Liver (tissue), 9 donors: ENCODE measurements around the gene NRF1. TPM values are rescaled to one million over a fixed set of nuclear protein-coding genes. Genes with fewer than 3 reads are reported as not detected.

Experiments used
- DNase-seq: peaks from one replicate; pipeline ENCODE4 v3.0.0-alpha.2; 2017; ENCODE audit warnings: low spot score
- H3K27ac ChIP-seq, 2 donors: one replicate each; pipeline ENCODE4 v1.7.0; 2013; ENCODE audit warnings: inconsistent platforms in 2 of 2, low read length in 2 of 2, control low read depth in 1 of 2, low read depth in 1 of 2, mild to moderate bottlenecking in 1 of 2
- H3K27me3 ChIP-seq, 4 donors: one replicate each; pipeline versions ENCODE4 v1.6.1 to v1.7.0; 2013; ENCODE audit warnings: low read length in 3 of 4, inconsistent platforms in 1 of 4, mild to moderate bottlenecking in 1 of 4, moderate library complexity in 1 of 4; ENCODE audit not compliant: control insufficient read depth in 4 of 4, insufficient read depth in 4 of 4
- H3K36me3 ChIP-seq, 4 donors: one replicate each; pipeline versions ENCODE4 v1.6.1 to v1.7.0; 2013; ENCODE audit warnings: low read length in 3 of 4, mild to moderate bottlenecking in 3 of 4, low read depth in 1 of 4, moderate library complexity in 1 of 4; ENCODE audit not compliant: control insufficient read depth in 4 of 4, insufficient read depth in 3 of 4
- H3K4me1 ChIP-seq, 4 donors: one replicate each; pipeline versions ENCODE4 v1.6.1 to v1.7.0; 2013; ENCODE audit warnings: low read length in 3 of 4, mild to moderate bottlenecking in 3 of 4, moderate library complexity in 1 of 4; ENCODE audit not compliant: control insufficient read depth in 4 of 4, insufficient read depth in 4 of 4
- H3K4me3 ChIP-seq, 3 donors: one replicate each; pipeline versions ENCODE4 v1.6.1 to v1.7.0; 2013; ENCODE audit warnings: low read length in 3 of 3, control low read depth in 1 of 3, low read depth in 1 of 3, mild to moderate bottlenecking in 1 of 3
- H3K9ac ChIP-seq, 2 donors: one replicate each; pipeline ENCODE4 v1.7.0; 2013; ENCODE audit warnings: low read length in 2 of 2, mild to moderate bottlenecking in 2 of 2, moderate library complexity in 2 of 2, control low read depth in 1 of 2, low read depth in 1 of 2
- H3K9me3 ChIP-seq, 4 donors: one replicate each; pipeline versions ENCODE4 v1.6.1 to v1.7.0; 2013; ENCODE audit warnings: low read length in 3 of 4; ENCODE audit not compliant: control insufficient read depth in 4 of 4
- ATF3 ChIP-seq: IDR thresholded peaks from 2 replicates; pipeline ENCODE4 v1.6.1; 2016; ENCODE audit warnings: antibody characterized with exemption
- CTCF ChIP-seq: fragments of 150-350 bp; IDR thresholded peaks from 2 replicates; pipeline ENCODE4 v1.5.1; 2017; ENCODE audit warnings: improper control_type of control experiment, low read depth, low read length; ENCODE audit not compliant: missing input control
- EGR1 ChIP-seq, 2 donors: IDR thresholded peaks; 2 replicates each; pipeline ENCODE4 v1.6.1; 2016 to 2018; ENCODE audit warnings: antibody characterized with exemption in 2 of 2, low read depth in 2 of 2
- FOXA1 ChIP-seq: IDR thresholded peaks from 2 replicates; pipeline ENCODE4 v1.6.1; 2016; ENCODE audit warnings: antibody characterized with exemption
- FOXA2 ChIP-seq: IDR thresholded peaks from 2 replicates; pipeline ENCODE4 v1.6.1; 2016; ENCODE audit warnings: antibody characterized with exemption
- GABPA ChIP-seq, 2 donors: IDR thresholded peaks in 1 of 2; conservative IDR thresholded peaks in 1 of 2; 2 replicates each; pipeline ENCODE4 v1.6.1; 2016; ENCODE audit warnings: antibody characterized with exemption in 2 of 2, mild to moderate bottlenecking in 1 of 2, moderate library complexity in 1 of 2
- HNF4A ChIP-seq, 2 donors: conservative IDR thresholded peaks; 2 replicates each; pipeline ENCODE4 v1.6.1; 2016; ENCODE audit warnings: antibody characterized with exemption in 2 of 2, mild to moderate bottlenecking in 2 of 2
- HNF4G ChIP-seq: IDR thresholded peaks from 2 replicates; pipeline ENCODE4 v1.6.1; 2016; ENCODE audit warnings: antibody characterized with exemption
- JUND ChIP-seq, 2 donors: IDR thresholded peaks; 2 replicates each; pipeline ENCODE4 v1.6.1; 2016; ENCODE audit warnings: antibody characterized with exemption in 2 of 2
- MAX ChIP-seq: IDR thresholded peaks from 2 replicates; pipeline ENCODE4 v1.6.1; 2016; ENCODE audit warnings: antibody characterized with exemption
- NR2F2 ChIP-seq: IDR thresholded peaks from 2 replicates; pipeline ENCODE4 v1.6.1; 2016; ENCODE audit warnings: antibody characterized with exemption
- RAD21 ChIP-seq, 2 donors: IDR thresholded peaks; 2 replicates each; pipeline ENCODE4 v1.6.1; 2016; ENCODE audit warnings: antibody characterized with exemption in 2 of 2, mild to moderate bottlenecking in 2 of 2
- REST ChIP-seq: IDR thresholded peaks from 2 replicates; pipeline ENCODE4 v1.6.1; 2016; ENCODE audit warnings: antibody characterized with exemption, mild to moderate bottlenecking
- RXRA ChIP-seq, 2 donors: IDR thresholded peaks; 2 replicates each; pipeline ENCODE4 v1.6.1; 2017 to 2018; ENCODE audit warnings: antibody characterized with exemption in 2 of 2, mild to moderate bottlenecking in 1 of 2
- SP1 ChIP-seq: IDR thresholded peaks from 2 replicates; pipeline ENCODE4 v1.6.1; 2018; ENCODE audit warnings: antibody characterized with exemption, mild to moderate bottlenecking
- TAF1 ChIP-seq: conservative IDR thresholded peaks from 2 replicates; pipeline ENCODE4 v1.6.1; 2016; ENCODE audit warnings: antibody characterized with exemption, mild to moderate bottlenecking
- YY1 ChIP-seq: IDR thresholded peaks from 2 replicates; pipeline ENCODE4 v1.6.1; 2016; ENCODE audit warnings: antibody characterized with exemption, mild to moderate bottlenecking
- ZBTB33 ChIP-seq: IDR thresholded peaks from 2 replicates; pipeline ENCODE4 v1.6.1; 2016; ENCODE audit warnings: antibody characterized with exemption
- WGBS: extraction: QIAGEN DNeasy Blood & Tissue Kit; methylation state at CpG from one replicate; pipeline ENCODE4 v1.1.7; 2013; 5-methylcytosine and 5-hydroxymethylcytosine counted together
- polyA plus RNA-seq, 2 donors: library from polyadenylated mRNA; stranded (reverse) in 1 of 2; unstranded in 1 of 2; fragments of 200-250 nt in 1 of 2; fragments of >200 nt in 1 of 2; fragmentation: Nextera tagmentation in 1 of 2; extraction: Ambion mirVana in 1 of 2; gene quantifications; one replicate each; pipeline versions ENCODE4 v1.2.1 to v1.2.3, GENCODE V29; 2013 to 2015
- total RNA-seq, 2 donors: library from RNA; depleted of rRNA; stranded (reverse); fragments of >200 nt; gene quantifications; one replicate each; pipeline ENCODE4 v1.2.3, GENCODE V29; 2014
- donor health status: healthy.
- donor health status: healthy.
- donor health status: healthy.
- donor health status: healthy.
- donor health status: healthy.

The NRF1 gene
- total and polyA plus RNA-seq, 4 donors: 1.3 to 14.8 (median 5.3) TPM

- Histone ChIP-seq H3K27me3 (peaks cover 4 to 15% (median 8%) of the 10 kb centered on the region in 4 donors), H3K36me3 (no peaks in the 10 kb centered on the region), H3K4me1 (peaks cover 9 to 30% (median 11%) of the 10 kb centered on the region in 4 donors), H3K27ac (no peak overlapping the region), H3K4me3 (no peak overlapping the region), H3K9ac (no peak overlapping the region), H3K9me3 (peaks cover 0 to 4% (median 0%) of the 10 kb centered on the region in 4 donors)
- no peak for DNase-seq
- no peak for TF ChIP-seq HNF4G
- TF ChIP-seq CTCF: no peak
- no peak for TF ChIP-seq RAD21 (IDR thresholded peaks at IDR 0.05)
- no peak for TF ChIP-seq FOXA1
- no peak for TF ChIP-seq NR2F2
- TF ChIP-seq GABPA (IDR thresholded peaks at IDR 0.05 in 1 of 2, conservative IDR thresholded peaks at IDR 0.05 in 1 of 2): no peak
- TF ChIP-seq RXRA (IDR thresholded peaks at IDR 0.05): no peak
- TF ChIP-seq JUND (IDR thresholded peaks at IDR 0.05): no peak
- TF ChIP-seq MAX: no peak
- no peak for TF ChIP-seq TAF1
- no peak for TF ChIP-seq ZBTB33
- TF ChIP-seq HNF4A (conservative IDR thresholded peaks at IDR 0.05): no peak
- no peak for TF ChIP-seq FOXA2
- no peak for TF ChIP-seq EGR1 (IDR thresholded peaks at IDR 0.05; ENCODE audit: low read depth in 2 of 2)
- no peak for TF ChIP-seq SP1
- TF ChIP-seq YY1: no peak
- TF ChIP-seq ATF3: no peak
- no peak for TF ChIP-seq REST
- 52% methylated on average over 13 of the region's 13 CpGs for WGBS
These were observed 175.5 kb downstream of the NRF1 start for GRCh38 chr7:129786825-129787563.
